ENCODE data around the gene VAPA.

The VAPA gene

GRCh38 chr18:9973470-9973869 is 59.7 kb downstream of the VAPA start:
- 94% methylated on average over 3 of the region's 4 CpGs; no CpG with 5 or more reads in 1 of the 2 experiments for whole genome bisulfite sequencing, 2 experiments (ENCODE audit: insufficient coverage in 2 of 2)
- peaks cover 9% of the 10 kb centered on the region for H3K4me1 ChIP-seq (ENCODE audit: control insufficient read depth, insufficient read depth, low read length, poor library complexity, severe bottlenecking)
- no peak overlapping the region for H3K27ac ChIP-seq (ENCODE audit: low read depth, low read length, severe bottlenecking)
- H3K4me3 ChIP-seq (ENCODE audit: extremely low read depth, insufficient read depth, low read length, poor library complexity, severe bottlenecking), result no peak overlapping the region
- H3K9me3 ChIP-seq (ENCODE audit: control insufficient read depth, low read length), result peaks cover 5% of the 10 kb centered on the region
- H3K36me3 ChIP-seq (ENCODE audit: control insufficient read depth, insufficient read depth, low read length), result no peaks in the 10 kb centered on the region

GRCh38 chr18:9974279-9974915 is 60.6 kb downstream of the VAPA start:
- H3K9me3 ChIP-seq (ENCODE audit: control insufficient read depth, low read length), result peaks cover 5% of the 10 kb centered on the region
- no peak overlapping the region for H3K27ac ChIP-seq (ENCODE audit: low read depth, low read length, severe bottlenecking)
- H3K36me3 ChIP-seq (ENCODE audit: control insufficient read depth, insufficient read depth, low read length), result no peaks in the 10 kb centered on the region
- peaks cover 9% of the 10 kb centered on the region for H3K4me1 ChIP-seq (ENCODE audit: control insufficient read depth, insufficient read depth, low read length, poor library complexity, severe bottlenecking)
- 79 to 84% methylated on average over 2 of the region's 2 CpGs for WGBS, 2 experiments (ENCODE audit: insufficient coverage in 2 of 2)
- H3K4me3 ChIP-seq (ENCODE audit: extremely low read depth, insufficient read depth, low read length, poor library complexity, severe bottlenecking), result no peak overlapping the region

GRCh38 chr18:9975658-9976057 is 61.8 kb downstream of the VAPA start:
- Histone ChIP-seq H3K27ac (ENCODE audit: low read depth, low read length, severe bottlenecking) (no peak overlapping the region), H3K4me1 (ENCODE audit: control insufficient read depth, insufficient read depth, low read length, poor library complexity, severe bottlenecking) (no peaks in the 10 kb centered on the region), H3K36me3 (ENCODE audit: control insufficient read depth, insufficient read depth, low read length) (no peaks in the 10 kb centered on the region), H3K4me3 (ENCODE audit: extremely low read depth, insufficient read depth, low read length, poor library complexity, severe bottlenecking) (no peak overlapping the region), H3K9me3 (ENCODE audit: control insufficient read depth, low read length) (peaks cover 5% of the 10 kb centered on the region)

- Histone ChIP-seq H3K4me3 (ENCODE audit: extremely low read depth, insufficient read depth, low read length, poor library complexity, severe bottlenecking) (no peak overlapping the region), H3K4me1 (ENCODE audit: control insufficient read depth, insufficient read depth, low read length, poor library complexity, severe bottlenecking) (no peaks in the 10 kb centered on the region), H3K27ac (ENCODE audit: low read depth, low read length, severe bottlenecking) (no peak overlapping the region), H3K9me3 (ENCODE audit: control insufficient read depth, low read length) (peaks cover 6% of the 10 kb centered on the region), H3K36me3 (ENCODE audit: control insufficient read depth, insufficient read depth, low read length) (no peaks in the 10 kb centered on the region)
- 93 to 98% methylated on average over 4 to 5 of the region's 5 CpGs for whole genome bisulfite sequencing, 2 experiments (ENCODE audit: insufficient coverage in 2 of 2)
These were observed 68.9 kb downstream of the VAPA start for GRCh38 chr18:9982711-9983110.

GRCh38 chr18:9984080-9984479 is 70.3 kb downstream of the VAPA start:
- 100% methylated on average over 2 of the region's 5 CpGs for WGBS, 2 experiments (ENCODE audit: insufficient coverage in 2 of 2)
- H3K4me1 ChIP-seq (ENCODE audit: control insufficient read depth, insufficient read depth, low read length, poor library complexity, severe bottlenecking), result no peaks in the 10 kb centered on the region

GRCh38 chr18:9985641-9986040 is 71.8 kb downstream of the VAPA start:
- H3K9me3 ChIP-seq (ENCODE audit: control insufficient read depth, low read length), result peaks cover 6% of the 10 kb centered on the region
- no peak overlapping the region for H3K27ac ChIP-seq (ENCODE audit: low read depth, low read length, severe bottlenecking)
- no peaks in the 10 kb centered on the region for H3K36me3 ChIP-seq (ENCODE audit: control insufficient read depth, insufficient read depth, low read length)
- no peak overlapping the region for H3K4me3 ChIP-seq (ENCODE audit: extremely low read depth, insufficient read depth, low read length, poor library complexity, severe bottlenecking)
- H3K4me1 ChIP-seq (ENCODE audit: control insufficient read depth, insufficient read depth, low read length, poor library complexity, severe bottlenecking), result no peaks in the 10 kb centered on the region
- 96 to 100% methylated on average over 2 to 4 of the region's 4 CpGs for WGBS, 2 experiments (ENCODE audit: insufficient coverage in 2 of 2)

More at GRCh38 chr18:9984080-9984479, 70.3 kb downstream of the VAPA start:
- no peak overlapping the region for H3K27ac ChIP-seq (ENCODE audit: low read depth, low read length, severe bottlenecking)
- no peaks in the 10 kb centered on the region for H3K36me3 ChIP-seq (ENCODE audit: control insufficient read depth, insufficient read depth, low read length)
- H3K9me3 ChIP-seq (ENCODE audit: control insufficient read depth, low read length), result peaks cover 6% of the 10 kb centered on the region
- H3K4me3 ChIP-seq (ENCODE audit: extremely low read depth, insufficient read depth, low read length, poor library complexity, severe bottlenecking), result no peak overlapping the region

GRCh38 chr18:9986156-9986930 is 72.5 kb downstream of the VAPA start:
- Histone ChIP-seq H3K36me3 (ENCODE audit: control insufficient read depth, insufficient read depth, low read length) (no peaks in the 10 kb centered on the region), H3K9me3 (ENCODE audit: control insufficient read depth, low read length) (peaks cover 6% of the 10 kb centered on the region), H3K27ac (ENCODE audit: low read depth, low read length, severe bottlenecking) (no peak overlapping the region), H3K4me3 (ENCODE audit: extremely low read depth, insufficient read depth, low read length, poor library complexity, severe bottlenecking) (no peak overlapping the region), H3K4me1 (ENCODE audit: control insufficient read depth, insufficient read depth, low read length, poor library complexity, severe bottlenecking) (no peaks in the 10 kb centered on the region)
- WGBS, 2 experiments (ENCODE audit: insufficient coverage in 2 of 2), result 89 to 91% methylated on average over 14 to 16 of the region's 17 CpGs

- Histone ChIP-seq H3K27ac (ENCODE audit: low read depth, low read length, severe bottlenecking) (no peak overlapping the region), H3K4me1 (ENCODE audit: control insufficient read depth, insufficient read depth, low read length, poor library complexity, severe bottlenecking) (no peaks in the 10 kb centered on the region), H3K4me3 (ENCODE audit: extremely low read depth, insufficient read depth, low read length, poor library complexity, severe bottlenecking) (no peak overlapping the region), H3K36me3 (ENCODE audit: control insufficient read depth, insufficient read depth, low read length) (no peaks in the 10 kb centered on the region), H3K9me3 (ENCODE audit: control insufficient read depth, low read length) (no peaks in the 10 kb centered on the region)
- 80 to 97% methylated on average over 2 to 5 of the region's 8 CpGs for WGBS, 2 experiments (ENCODE audit: insufficient coverage in 2 of 2)
These were observed 73.5 kb downstream of the VAPA start for GRCh38 chr18:9987345-9987744.

- 89 to 90% methylated on average over 7 to 11 of the region's 12 CpGs for WGBS, 2 experiments (ENCODE audit: insufficient coverage in 2 of 2)
These were observed 74.1 kb downstream of the VAPA start for GRCh38 chr18:9987931-9988330.

GRCh38 chr18:9988665-9989064 is 74.8 kb downstream of the VAPA start:
- no peaks in the 10 kb centered on the region for H3K36me3 ChIP-seq (ENCODE audit: control insufficient read depth, insufficient read depth, low read length)
- WGBS, 2 experiments (ENCODE audit: insufficient coverage in 2 of 2), result 76% methylated on average over 6 to 8 of the region's 9 CpGs
- no peaks in the 10 kb centered on the region for H3K4me1 ChIP-seq (ENCODE audit: control insufficient read depth, insufficient read depth, low read length, poor library complexity, severe bottlenecking)
- H3K4me3 ChIP-seq (ENCODE audit: extremely low read depth, insufficient read depth, low read length, poor library complexity, severe bottlenecking), result no peak overlapping the region
- no peak overlapping the region for H3K27ac ChIP-seq (ENCODE audit: low read depth, low read length, severe bottlenecking)
- no peaks in the 10 kb centered on the region for H3K9me3 ChIP-seq (ENCODE audit: control insufficient read depth, low read length)

More at GRCh38 chr18:9987931-9988330, 74.1 kb downstream of the VAPA start:
- Histone ChIP-seq H3K9me3 (ENCODE audit: control insufficient read depth, low read length) (no peaks in the 10 kb centered on the region), H3K27ac (ENCODE audit: low read depth, low read length, severe bottlenecking) (no peak overlapping the region), H3K4me1 (ENCODE audit: control insufficient read depth, insufficient read depth, low read length, poor library complexity, severe bottlenecking) (no peaks in the 10 kb centered on the region), H3K36me3 (ENCODE audit: control insufficient read depth, insufficient read depth, low read length) (no peaks in the 10 kb centered on the region), H3K4me3 (ENCODE audit: extremely low read depth, insufficient read depth, low read length, poor library complexity, severe bottlenecking) (no peak overlapping the region)

- 95% methylated on average over 4 to 5 of the region's 5 CpGs for WGBS, 2 experiments (ENCODE audit: insufficient coverage in 2 of 2)
- H3K27ac ChIP-seq (ENCODE audit: low read depth, low read length, severe bottlenecking), result no peak overlapping the region
- no peaks in the 10 kb centered on the region for H3K4me1 ChIP-seq (ENCODE audit: control insufficient read depth, insufficient read depth, low read length, poor library complexity, severe bottlenecking)
- no peaks in the 10 kb centered on the region for H3K36me3 ChIP-seq (ENCODE audit: control insufficient read depth, insufficient read depth, low read length)
- H3K4me3 ChIP-seq (ENCODE audit: extremely low read depth, insufficient read depth, low read length, poor library complexity, severe bottlenecking), result no peak overlapping the region
- H3K9me3 ChIP-seq (ENCODE audit: control insufficient read depth, low read length), result no peaks in the 10 kb centered on the region
These were observed 75.7 kb downstream of the VAPA start for GRCh38 chr18:9989481-9989880.

Measured in mesodermal cell (in vitro differentiated cells).